GM19351 (cell line): ENCODE data around the gene MPO.

Source experiments
- ATAC-seq: cut with Tn5 transposase; IDR thresholded peaks from one replicate; pipeline ENCODE4 v1.9.1; 2021; ENCODE audit warnings: mild to moderate bottlenecking, moderate library complexity; ENCODE audit not compliant: unreplicated experiment

The MPO gene

GRCh38 chr17:58265902-58266875, 14.5 kb downstream of the MPO start:
- ATAC-seq: no peak

GRCh38 chr17:58265271-58265670, 15.5 kb downstream of the MPO start:
- ATAC-seq: no peak

GRCh38 chr17:58264407-58265103, 16.2 kb downstream of the MPO start:
- ATAC-seq: no peak

DNA sequence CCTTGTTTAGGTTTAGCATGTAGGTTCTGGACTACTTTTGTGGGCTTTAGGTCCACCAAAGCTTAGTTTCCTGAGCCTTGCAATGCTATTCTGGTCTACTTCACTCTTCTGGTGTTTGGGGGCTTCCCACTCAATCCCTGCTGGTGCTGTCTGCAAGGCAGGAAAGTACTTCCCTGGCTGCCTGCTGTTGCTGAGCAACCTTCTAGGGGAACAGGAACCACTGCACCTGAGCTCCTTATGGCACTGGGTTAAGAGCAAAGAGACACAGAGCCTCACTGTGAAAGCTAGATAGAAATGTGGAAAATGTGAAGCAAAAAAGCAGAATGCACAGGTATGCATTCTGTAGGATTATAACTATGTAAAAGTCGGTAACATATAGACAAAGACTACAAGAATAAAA, 17.0 kb downstream of the MPO start:
- ATAC-seq: no peak

DNA sequence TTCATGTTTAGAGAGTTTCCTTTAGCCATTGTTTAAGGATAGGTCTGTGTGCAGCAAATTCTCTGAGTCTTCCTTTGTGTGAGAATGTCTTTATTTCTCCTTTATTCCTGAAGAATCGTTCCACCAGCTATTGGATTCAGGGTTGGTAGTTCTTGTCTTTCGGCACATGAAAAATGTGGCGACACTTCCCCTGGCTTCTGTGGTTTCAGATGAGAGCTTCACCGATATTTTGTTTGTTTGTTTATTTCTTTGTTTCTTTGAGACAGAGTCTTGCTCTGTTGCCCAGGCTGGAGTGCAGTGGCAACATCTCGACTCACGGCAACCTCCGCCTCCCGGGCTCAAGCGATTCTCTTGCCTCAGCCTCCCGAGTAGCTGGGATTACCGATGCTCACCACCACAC, 18.6 kb downstream of the MPO start:
- ATAC-seq: no peak

GRCh38 chr17:58254803-58255202, 25.9 kb downstream of the MPO start:
- ATAC-seq: no peak

DNA sequence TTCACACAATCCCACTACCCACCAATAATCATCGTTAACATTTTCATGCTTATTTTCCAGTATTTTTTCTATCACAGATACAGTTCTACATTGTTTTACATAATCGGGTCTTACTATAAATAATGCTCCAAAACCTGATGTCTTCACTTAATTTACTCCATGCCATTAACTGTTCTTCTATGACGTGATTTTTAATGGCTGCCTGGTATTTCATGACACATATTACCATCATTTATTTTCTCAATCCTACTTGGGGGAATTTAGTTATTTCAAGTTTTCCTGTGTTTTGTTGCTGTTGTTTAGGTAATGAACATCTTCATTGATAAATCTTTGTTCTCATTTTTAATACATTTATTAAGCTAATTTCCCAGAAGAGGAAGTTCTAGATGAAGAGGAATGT, 27.7 kb downstream of the MPO start:
- no peak for ATAC-seq

GRCh38 chr17:58252141-58252540, 28.6 kb downstream of the MPO start:
- no peak for ATAC-seq

- no peak for ATAC-seq
Observed at GRCh38 chr17:58250344-58251011, 30.3 kb downstream of the MPO start.

DNA sequence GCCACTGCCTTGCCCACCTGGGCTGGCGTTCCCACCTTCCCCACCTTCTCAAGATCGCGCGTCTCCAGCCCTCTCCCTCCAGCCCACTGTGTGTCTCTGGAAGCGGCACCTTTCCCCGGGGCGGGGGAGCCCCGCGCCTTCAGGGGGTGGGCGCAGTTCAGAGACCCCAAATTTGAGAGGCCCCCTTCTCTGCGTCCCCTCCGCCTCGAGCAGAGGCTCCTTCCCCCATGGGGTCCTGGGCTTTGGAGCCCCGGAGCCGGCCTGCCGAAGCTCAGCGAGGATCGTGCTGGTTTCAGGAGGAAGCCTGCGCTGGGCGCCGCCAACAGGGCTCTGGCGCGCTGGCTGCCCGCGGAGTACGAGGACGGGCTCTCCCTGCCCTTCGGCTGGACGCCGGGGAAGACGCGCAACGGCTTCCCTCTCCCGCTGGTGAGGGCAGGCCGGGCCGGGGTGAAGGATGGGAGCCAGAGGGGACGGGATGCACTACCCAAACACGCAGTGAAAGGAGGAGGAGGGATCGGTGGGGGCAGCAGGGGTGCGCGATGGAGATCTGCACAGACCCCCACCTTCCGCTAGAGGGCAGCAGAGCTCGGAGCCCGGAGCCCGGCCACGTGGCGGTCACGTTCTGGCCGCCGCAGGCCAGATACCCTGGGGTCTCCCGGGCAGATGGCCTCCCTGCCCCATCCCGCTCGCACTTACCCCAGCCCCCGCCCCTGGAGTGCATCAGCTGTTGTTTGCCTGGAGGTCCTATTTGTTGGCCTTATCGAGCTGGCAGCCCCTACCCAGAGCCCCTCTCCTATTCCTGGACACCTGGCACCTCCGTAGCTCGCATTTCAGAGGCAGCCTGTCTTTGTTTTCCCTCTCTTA, 31.2 kb downstream of the MPO start:
- ATAC-seq: peak; percentile 73

GRCh38 chr17:58248955-58249269, 31.8 kb downstream of the MPO start:
- no peak for ATAC-seq

GRCh38 chr17:58247511-58248363, 33.0 kb downstream of the MPO start:
- ATAC-seq: no peak

GRCh38 chr17:58246781-58247180, 34.0 kb downstream of the MPO start:
- no peak for ATAC-seq

- no peak for ATAC-seq
Observed at GRCh38 chr17:58246104-58246740, 34.5 kb downstream of the MPO start.

GRCh38 chr17:58245428-58246103, 35.2 kb downstream of the MPO start:
- ATAC-seq: no peak

DNA sequence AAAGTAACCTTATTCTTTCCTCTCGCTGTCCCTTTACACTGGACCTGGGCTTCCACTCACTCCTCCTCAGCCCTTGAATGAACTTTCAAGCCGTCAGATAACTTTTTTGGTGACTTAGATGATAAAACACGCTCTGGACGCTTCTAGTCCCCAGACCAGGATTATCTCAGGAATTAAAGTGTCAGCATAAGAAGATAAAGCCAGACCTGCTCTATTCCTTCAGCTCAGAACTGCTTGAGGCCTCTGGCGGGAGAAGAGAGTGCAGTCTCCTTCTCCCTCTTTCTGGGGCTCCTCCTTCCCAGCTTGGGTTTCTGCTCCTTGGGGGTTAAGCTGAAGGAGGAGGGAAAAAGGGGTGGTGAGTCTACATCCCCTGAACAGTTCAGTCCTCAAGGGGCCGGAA, 35.8 kb downstream of the MPO start:
- no peak for ATAC-seq

GRCh38 chr17:58242171-58242784, 38.5 kb downstream of the MPO start:
- no peak for ATAC-seq

DNA sequence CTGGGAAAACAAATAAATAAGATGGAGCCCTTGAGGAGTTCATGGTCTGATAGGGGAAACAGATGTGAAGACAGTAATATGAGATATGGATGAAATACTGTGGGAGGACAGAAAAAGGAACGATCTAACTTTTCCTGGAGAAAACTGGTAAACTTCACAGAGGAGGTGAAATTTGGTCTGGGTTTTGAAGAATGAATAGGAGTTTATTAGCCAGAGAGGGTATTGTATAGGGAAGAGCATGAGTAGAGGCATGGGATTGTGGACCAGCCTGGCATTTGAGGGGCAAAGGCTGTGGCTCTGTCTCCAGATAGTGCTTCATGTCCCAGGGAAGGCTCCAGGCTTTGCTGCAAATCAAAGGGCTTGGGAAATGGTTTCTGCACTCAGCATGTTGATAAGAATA, 40.7 kb downstream of the MPO start:
- no peak for ATAC-seq
